HFF-Myc (cell line): ENCODE measurements around the gene NAV1.

Experiments used
- DNase-seq: peaks from one replicate; pipeline ENCODE4 v3.0.0-alpha.2; 2011; ENCODE audit warnings: low read depth; ENCODE audit errors: extremely low read depth
- H3K4me3 ChIP-seq: replicated peaks from 2 replicates; pipeline ENCODE4 v1.5.1; 2011; ENCODE audit warnings: low read depth, mild to moderate bottlenecking, control low read depth, low read length
- TF ChIP-seq, protein P1 (sequence below): IDR thresholded peaks from 2 replicates; pipeline ENCODE4 v1.5.1; 2012; ENCODE audit warnings: mild to moderate bottlenecking, low read depth, low read length, control low read depth; ENCODE audit errors: missing control alignments

NAV1 gene

GRCh38 chr1:201565024-201565730, 26.2 kb downstream of the NAV1 start:
- no peak for DNase-seq
- TF ChIP-seq, protein P1, sequence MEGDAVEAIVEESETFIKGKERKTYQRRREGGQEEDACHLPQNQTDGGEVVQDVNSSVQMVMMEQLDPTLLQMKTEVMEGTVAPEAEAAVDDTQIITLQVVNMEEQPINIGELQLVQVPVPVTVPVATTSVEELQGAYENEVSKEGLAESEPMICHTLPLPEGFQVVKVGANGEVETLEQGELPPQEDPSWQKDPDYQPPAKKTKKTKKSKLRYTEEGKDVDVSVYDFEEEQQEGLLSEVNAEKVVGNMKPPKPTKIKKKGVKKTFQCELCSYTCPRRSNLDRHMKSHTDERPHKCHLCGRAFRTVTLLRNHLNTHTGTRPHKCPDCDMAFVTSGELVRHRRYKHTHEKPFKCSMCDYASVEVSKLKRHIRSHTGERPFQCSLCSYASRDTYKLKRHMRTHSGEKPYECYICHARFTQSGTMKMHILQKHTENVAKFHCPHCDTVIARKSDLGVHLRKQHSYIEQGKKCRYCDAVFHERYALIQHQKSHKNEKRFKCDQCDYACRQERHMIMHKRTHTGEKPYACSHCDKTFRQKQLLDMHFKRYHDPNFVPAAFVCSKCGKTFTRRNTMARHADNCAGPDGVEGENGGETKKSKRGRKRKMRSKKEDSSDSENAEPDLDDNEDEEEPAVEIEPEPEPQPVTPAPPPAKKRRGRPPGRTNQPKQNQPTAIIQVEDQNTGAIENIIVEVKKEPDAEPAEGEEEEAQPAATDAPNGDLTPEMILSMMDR = no peak
- no peak overlapping the region for H3K4me3 ChIP-seq

GRCh38 chr1:201565771-201566528, 27.0 kb downstream of the NAV1 start:
- TF ChIP-seq, protein P1 = no peak
- no peak for DNase-seq
- H3K4me3 ChIP-seq = no peak overlapping the region

DNA sequence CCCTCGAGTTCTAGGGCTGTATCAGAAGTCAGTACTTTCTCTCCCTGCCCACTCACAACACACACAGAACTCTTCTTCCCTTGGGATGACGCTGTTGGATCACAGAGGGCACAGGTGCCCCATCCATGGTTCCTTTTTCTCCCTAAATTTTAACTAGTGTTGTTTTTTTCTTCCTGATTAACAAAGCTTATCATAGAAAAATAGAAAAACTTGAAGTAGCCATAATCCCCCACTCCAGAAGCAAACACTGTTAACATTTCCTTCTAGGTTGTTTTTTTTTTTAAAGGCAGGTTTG, 27.5 kb downstream of the NAV1 start:
- TF ChIP-seq, protein P1 = no peak
- no peak for DNase-seq
- H3K4me3 ChIP-seq = no peak overlapping the region

GRCh38 chr1:201566933-201567801, 28.2 kb downstream of the NAV1 start:
- no peak for DNase-seq
- TF ChIP-seq, protein P1 = no peak
- H3K4me3 ChIP-seq = no peak overlapping the region

DNA sequence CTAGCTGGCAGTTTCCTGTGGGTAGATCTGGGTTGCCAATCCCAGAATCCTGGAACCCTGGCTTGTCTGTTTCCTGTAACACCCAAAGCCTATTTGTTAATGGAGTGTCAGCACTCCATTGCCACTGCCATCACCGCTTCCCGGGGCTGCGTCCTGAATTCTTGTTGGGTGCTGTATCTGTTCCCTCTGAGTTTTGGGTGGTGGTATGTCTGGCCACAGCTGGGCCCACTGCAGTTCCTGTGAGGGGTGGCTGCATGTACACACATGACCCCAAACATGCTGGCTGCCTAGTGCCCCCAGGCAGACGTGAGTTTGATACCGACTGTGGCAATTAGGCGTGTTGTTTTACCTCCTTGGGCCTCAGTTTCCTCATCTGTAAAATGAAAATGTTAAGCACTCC, 29.3 kb downstream of the NAV1 start:
- TF ChIP-seq, protein P1 = no peak
- DNase-seq = no peak
- H3K4me3 ChIP-seq = no peak overlapping the region

GRCh38 chr1:201568859-201569294, 29.9 kb downstream of the NAV1 start:
- no peak for DNase-seq
- TF ChIP-seq, protein P1 = no peak
- no peak overlapping the region for H3K4me3 ChIP-seq
